Tibial nerve (tissue), 4 donors: ENCODE data around the gene CCDC82. TPM values are rescaled to one million over a fixed set of nuclear protein-coding genes. Genes with fewer than 3 reads are reported as not detected.

Experiments
- DNase-seq, 2 donors: peaks; one replicate each; pipeline ENCODE4 v3.0.0-alpha.2; 2019; ENCODE audit warnings: low spot score in 2 of 2
- H3K27ac ChIP-seq, 4 donors: fragments of 200-600 bp; sonication (generic) in 3 of 4; one replicate each; pipeline ENCODE4 v1.5.1; 2017 to 2019; ENCODE audit warnings: mild to moderate bottlenecking in 1 of 4
- H3K27me3 ChIP-seq, 2 donors: fragments of 200-600 bp; sonication (generic) in 1 of 2; one replicate each; pipeline versions ENCODE4 v1.5.1 to v1.6.0; 2017 to 2019
- H3K36me3 ChIP-seq, 3 donors: fragments of 200-600 bp; sonication (generic); one replicate each; pipeline ENCODE4 v1.5.1; 2018 to 2019
- H3K4me1 ChIP-seq, 4 donors: fragments of 200-600 bp; sonication (generic) in 3 of 4; one replicate each; pipeline ENCODE4 v1.5.1; 2017 to 2019
- H3K4me3 ChIP-seq, 4 donors: fragments of 200-600 bp; sonication (generic) in 3 of 4; one replicate each; pipeline ENCODE4 v1.5.1; 2017 to 2019; ENCODE audit warnings: mild to moderate bottlenecking in 1 of 4, moderate library complexity in 1 of 4
- H3K9me3 ChIP-seq, 4 donors: fragments of 200-600 bp; sonication (generic) in 3 of 4; one replicate each; pipeline ENCODE4 v1.5.1; 2017 to 2019
- EP300 ChIP-seq, 2 donors: sonication (generic); formaldehyde crosslinking; IDR thresholded peaks; one replicate each; pipeline ENCODE4 v1.6.1; 2017; ENCODE audit warnings: antibody characterized with exemption in 2 of 2, mild to moderate bottlenecking in 1 of 2
- POLR2A ChIP-seq, 2 donors: fragments of 450-650 bp; IDR thresholded peaks; one replicate each; pipeline ENCODE4 v1.6.1; 2017; ENCODE audit warnings: antibody characterized with exemption in 2 of 2, mild to moderate bottlenecking in 2 of 2, moderate library complexity in 2 of 2
- whole genome bisulfite sequencing, 2 donors: methylation state at CpG; one replicate each; pipeline ENCODE4 v1.1.5; 2018; 5-methylcytosine and 5-hydroxymethylcytosine counted together
- total RNA-seq, 4 donors: library from RNA; depleted of rRNA; stranded (reverse); fragments of >200 nt; gene quantifications; one replicate each; pipeline ENCODE4 v1.1.0, GENCODE V29; 2016
- TF ChIP-seq, protein P1 (sequence below), 5 experiments: fragments of 200-600 bp in 3 of 5; fragments of 450-650 bp in 2 of 5; sonication (generic) in 3 of 5; IDR thresholded peaks; one replicate each; pipeline ENCODE4 v1.5.1; 2016 to 2019; ENCODE audit warnings: antibody characterized with exemption in 5 of 5, mild to moderate bottlenecking in 3 of 5, moderate library complexity in 2 of 5

The CCDC82 gene
- total RNA-seq, 4 donors from 2014 or later, result 41.9 to 73.4 (median 49.5) TPM

DNA sequence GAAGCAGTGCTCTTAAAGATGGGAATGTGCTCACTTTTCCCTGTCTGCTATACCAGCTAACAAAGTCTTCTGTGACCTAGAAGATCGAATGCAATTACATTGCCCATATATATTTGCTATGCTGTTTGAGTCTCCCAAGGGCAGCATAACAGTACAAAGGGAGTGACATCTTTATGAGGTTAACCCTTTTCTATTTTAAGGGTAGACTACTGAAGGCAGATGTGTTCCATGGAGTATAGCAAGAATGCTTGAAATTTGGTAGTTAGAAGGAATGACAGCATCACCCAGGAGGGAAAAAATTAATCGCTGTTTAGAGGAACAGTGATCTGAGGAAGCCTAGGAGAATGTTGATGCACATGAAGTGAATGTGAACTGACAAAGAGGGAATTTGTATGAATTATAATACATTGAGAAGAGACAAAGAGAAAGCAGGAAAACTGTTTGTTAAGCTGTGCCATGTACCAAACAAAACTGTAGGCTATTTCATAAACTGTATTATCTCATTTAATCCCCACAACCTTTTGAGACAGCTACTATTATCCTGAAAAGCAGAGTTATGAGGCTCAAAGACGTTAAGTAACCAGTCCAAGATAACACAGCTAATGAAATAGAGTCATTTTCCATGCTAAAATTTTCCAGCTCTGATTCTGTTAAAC is 59.7 kb downstream of the CCDC82 start:
- no peaks in the 10 kb centered on the region for H3K36me3 ChIP-seq
- H3K9me3 ChIP-seq, result no peaks in the 10 kb centered on the region
- H3K4me3 ChIP-seq, result no peak overlapping the region
- no peak for DNase-seq
- TF ChIP-seq EP300 (IDR thresholded peaks at IDR 0.05), result no peak
- TF ChIP-seq, protein P1, sequence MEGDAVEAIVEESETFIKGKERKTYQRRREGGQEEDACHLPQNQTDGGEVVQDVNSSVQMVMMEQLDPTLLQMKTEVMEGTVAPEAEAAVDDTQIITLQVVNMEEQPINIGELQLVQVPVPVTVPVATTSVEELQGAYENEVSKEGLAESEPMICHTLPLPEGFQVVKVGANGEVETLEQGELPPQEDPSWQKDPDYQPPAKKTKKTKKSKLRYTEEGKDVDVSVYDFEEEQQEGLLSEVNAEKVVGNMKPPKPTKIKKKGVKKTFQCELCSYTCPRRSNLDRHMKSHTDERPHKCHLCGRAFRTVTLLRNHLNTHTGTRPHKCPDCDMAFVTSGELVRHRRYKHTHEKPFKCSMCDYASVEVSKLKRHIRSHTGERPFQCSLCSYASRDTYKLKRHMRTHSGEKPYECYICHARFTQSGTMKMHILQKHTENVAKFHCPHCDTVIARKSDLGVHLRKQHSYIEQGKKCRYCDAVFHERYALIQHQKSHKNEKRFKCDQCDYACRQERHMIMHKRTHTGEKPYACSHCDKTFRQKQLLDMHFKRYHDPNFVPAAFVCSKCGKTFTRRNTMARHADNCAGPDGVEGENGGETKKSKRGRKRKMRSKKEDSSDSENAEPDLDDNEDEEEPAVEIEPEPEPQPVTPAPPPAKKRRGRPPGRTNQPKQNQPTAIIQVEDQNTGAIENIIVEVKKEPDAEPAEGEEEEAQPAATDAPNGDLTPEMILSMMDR (IDR thresholded peaks at IDR 0.05), result no peak
- TF ChIP-seq POLR2A (IDR thresholded peaks at IDR 0.05), result no peak
- H3K4me1 ChIP-seq, result peaks cover 0 to 77% (median 47%) of the 10 kb centered on the region in 4 donors
- H3K27ac ChIP-seq, result no peak overlapping the region
- no peaks in the 10 kb centered on the region for H3K27me3 ChIP-seq
- WGBS, 2 donors, result 63 to 70% methylated on average over 3 of the region's 3 CpGs

DNA sequence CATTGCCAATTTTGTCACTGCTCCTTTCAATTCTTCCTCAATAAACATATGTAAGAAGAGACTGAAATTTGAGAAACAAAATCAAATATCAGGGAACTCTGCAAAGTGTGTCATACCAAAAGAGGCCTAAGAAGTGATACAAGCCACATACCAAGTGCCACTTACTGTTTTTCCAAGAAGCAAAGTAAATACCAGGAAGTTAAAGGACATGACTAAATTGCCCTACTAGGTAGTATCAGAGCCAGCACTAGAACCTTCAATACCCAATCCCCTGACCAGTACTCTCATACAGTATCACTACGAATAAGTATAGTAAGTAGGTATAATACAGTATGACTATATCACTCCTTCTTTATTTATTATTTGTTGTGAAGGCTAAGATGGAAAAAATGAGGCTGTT is 60.3 kb downstream of the CCDC82 start:
- Histone ChIP-seq H3K27ac (no peak overlapping the region), H3K4me1 (peaks cover 0 to 80% (median 49%) of the 10 kb centered on the region in 4 donors), H3K4me3 (no peak overlapping the region), H3K27me3 (no peaks in the 10 kb centered on the region), H3K36me3 (no peaks in the 10 kb centered on the region), H3K9me3 (no peaks in the 10 kb centered on the region)
- WGBS, 2 donors, result 86 to 90% methylated on average over 1 of the region's 1 CpG
- no peak for DNase-seq
- TF ChIP-seq, protein P1 (IDR thresholded peaks at IDR 0.05), result no peak
- TF ChIP-seq POLR2A (IDR thresholded peaks at IDR 0.05) (no peak), EP300 (IDR thresholded peaks at IDR 0.05) (no peak)

DNA sequence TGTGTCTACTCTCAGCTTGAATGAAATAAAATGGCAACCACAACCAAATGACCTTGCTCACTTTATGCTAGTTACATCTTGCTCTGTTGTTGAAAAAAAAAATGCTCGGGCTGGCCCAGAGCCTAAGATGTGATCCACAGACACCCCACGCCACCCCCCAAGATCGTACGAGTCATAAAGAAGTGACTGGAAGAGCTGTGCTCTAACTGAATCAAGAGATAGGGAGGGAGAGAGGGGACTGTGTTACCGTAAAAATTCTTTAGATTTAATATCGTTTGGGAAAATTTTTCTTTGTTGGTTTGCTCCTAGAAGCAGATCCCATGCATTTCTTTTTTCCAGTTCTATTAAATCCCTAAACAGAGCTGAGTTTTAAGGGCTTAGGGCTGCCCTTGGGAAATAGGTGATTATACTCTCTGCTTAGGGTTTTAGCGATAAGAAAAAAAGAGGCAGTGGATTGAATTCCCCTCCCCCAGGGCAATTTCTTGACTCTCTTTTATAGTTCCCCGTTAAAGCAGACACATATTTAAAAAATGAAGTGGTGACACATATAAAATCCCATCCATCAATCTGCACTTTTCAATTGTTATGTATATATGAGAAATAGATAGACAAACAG is 61.2 kb downstream of the CCDC82 start:
- DNase-seq, result no peak
- H3K36me3 ChIP-seq, result no peaks in the 10 kb centered on the region
- peaks cover 0 to 75% (median 45%) of the 10 kb centered on the region in 4 donors for H3K4me1 ChIP-seq
- TF ChIP-seq, protein P1 (IDR thresholded peaks at IDR 0.05), result no peak
- TF ChIP-seq EP300 (IDR thresholded peaks at IDR 0.05) (no peak), POLR2A (IDR thresholded peaks at IDR 0.05) (no peak)
- H3K4me3 ChIP-seq, result no peak overlapping the region
- no peaks in the 10 kb centered on the region for H3K27me3 ChIP-seq
- no peaks in the 10 kb centered on the region for H3K9me3 ChIP-seq
- WGBS, 2 donors, result 50 to 59% methylated on average over 8 of the region's 8 CpGs
- H3K27ac ChIP-seq, result peak overlapping the region in 1 of 4 donors; percentile 16

DNA sequence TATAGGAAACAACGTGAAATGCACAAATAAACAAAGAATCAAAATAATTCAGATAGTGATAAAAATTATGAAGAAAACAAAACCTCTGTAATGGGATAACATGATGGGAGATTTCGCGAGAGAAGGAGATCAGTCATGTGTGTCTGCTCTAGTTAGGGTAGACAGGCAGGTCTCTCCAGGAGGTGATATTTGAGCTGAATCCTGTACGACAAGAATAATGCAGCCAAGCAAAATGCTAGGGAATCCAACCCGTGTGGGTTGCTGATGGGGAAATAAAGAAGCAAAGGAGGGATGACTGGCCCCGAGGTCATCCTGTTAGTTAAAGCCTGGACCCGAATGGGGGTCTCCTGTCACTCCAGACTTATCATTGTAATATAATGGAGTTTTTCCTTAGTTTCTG is 62.8 kb downstream of the CCDC82 start:
- Histone ChIP-seq H3K36me3 (no peaks in the 10 kb centered on the region), H3K9me3 (no peaks in the 10 kb centered on the region), H3K4me3 (no peak overlapping the region), H3K27ac (no peak overlapping the region), H3K27me3 (no peaks in the 10 kb centered on the region), H3K4me1 (peaks cover 0 to 71% (median 31%) of the 10 kb centered on the region in 4 donors)
- DNase-seq, result no peak
- WGBS, 2 donors, result 86% methylated on average over 7 of the region's 7 CpGs
- no peak for TF ChIP-seq POLR2A (IDR thresholded peaks at IDR 0.05)
- TF ChIP-seq, protein P1 (IDR thresholded peaks at IDR 0.05), result no peak
- TF ChIP-seq EP300 (IDR thresholded peaks at IDR 0.05), result no peak

GRCh38 chr11:96324912-96325311 is 64.8 kb downstream of the CCDC82 start:
- no peaks in the 10 kb centered on the region for H3K9me3 ChIP-seq
- H3K27me3 ChIP-seq, result no peaks in the 10 kb centered on the region
- no peak overlapping the region for H3K4me3 ChIP-seq
- no peak for DNase-seq
- TF ChIP-seq POLR2A (IDR thresholded peaks at IDR 0.05) (no peak), EP300 (IDR thresholded peaks at IDR 0.05) (peak in 1 of 2 donors; percentile 41)
- H3K36me3 ChIP-seq, result no peaks in the 10 kb centered on the region
- 6 to 9% methylated on average over 1 of the region's 1 CpG for WGBS, 2 donors
- H3K4me1 ChIP-seq, result peaks cover 0 to 71% (median 28%) of the 10 kb centered on the region in 4 donors
- H3K27ac ChIP-seq, result peak overlapping the region in 2 of 4 donors; percentile 53 to 55
